Thyroid gland (tissue), 4 donors: Measurements from ENCODE around the gene FERMT1. TPM values are rescaled to one million over a fixed set of nuclear protein-coding genes. Genes with fewer than 3 reads are reported as not detected.

Source experiments
- DNase-seq, 2 donors: peaks; one replicate each; pipeline ENCODE4 v3.0.0-alpha.2; 2019
- H3K27ac ChIP-seq, 3 donors: fragments of 200-600 bp; sonication (generic); 1 replicate in 2 of 3; 2 replicates in 1 of 3; pipeline ENCODE4 v1.5.1; 2016 to 2019; ENCODE audit warnings: mild to moderate bottlenecking in 1 of 3, moderate library complexity in 1 of 3
- H3K27me3 ChIP-seq: fragments of 200-600 bp; sonication (generic); one replicate; pipeline ENCODE4 v1.5.1; 2019
- H3K36me3 ChIP-seq, 2 donors: fragments of 200-600 bp; sonication (generic); one replicate each; pipeline ENCODE4 v1.5.1; 2016 to 2019
- H3K4me1 ChIP-seq, 2 donors: fragments of 200-600 bp; sonication (generic); one replicate each; pipeline ENCODE4 v1.5.1; 2017 to 2019
- H3K4me3 ChIP-seq, 3 donors: fragments of 200-600 bp; sonication (generic); replicated peaks in 1 of 3; 1 replicate in 2 of 3; 2 replicates in 1 of 3; pipeline ENCODE4 v1.5.1; 2016; ENCODE audit warnings: mild to moderate bottlenecking in 1 of 3
- H3K9me3 ChIP-seq: fragments of 200-600 bp; sonication (generic); one replicate; pipeline ENCODE4 v1.5.1; 2017
- CTCF ChIP-seq, 6 experiments: fragments of 200-600 bp in 3 of 6; fragments of 450-650 bp in 3 of 6; sonication (generic) in 3 of 6; IDR thresholded peaks; one replicate each; pipeline ENCODE4 v1.5.1; 2016 to 2019; ENCODE audit warnings: antibody characterized with exemption in 6 of 6, mild to moderate bottlenecking in 2 of 6, inconsistent platforms in 1 of 6, moderate library complexity in 1 of 6
- POLR2A ChIP-seq, 2 donors: fragments of 450-650 bp; IDR thresholded peaks; one replicate each; pipeline ENCODE4 v1.6.1; 2017; ENCODE audit warnings: antibody characterized with exemption in 2 of 2, mild to moderate bottlenecking in 2 of 2, moderate library complexity in 1 of 2
- WGBS, 2 donors: methylation state at CpG; one replicate each; pipeline ENCODE4 v1.1.5; 2017; 5-methylcytosine and 5-hydroxymethylcytosine counted together
- intact Hi-C: fragments of 100-400 bp; cut with DNase I; formaldehyde crosslinking; loops from one replicate; pipeline ENCODE4 v1.15.1; 2023
- total RNA-seq, 4 donors: library from RNA; depleted of rRNA; stranded (reverse); fragments of >200 nt; gene quantifications; one replicate each; pipeline ENCODE4 v1.2.3, GENCODE V29; 2016

FERMT1 gene
- total RNA-seq, 4 donors from 2014 or later = 6.6 to 11.6 (median 7.5) TPM

DNA sequence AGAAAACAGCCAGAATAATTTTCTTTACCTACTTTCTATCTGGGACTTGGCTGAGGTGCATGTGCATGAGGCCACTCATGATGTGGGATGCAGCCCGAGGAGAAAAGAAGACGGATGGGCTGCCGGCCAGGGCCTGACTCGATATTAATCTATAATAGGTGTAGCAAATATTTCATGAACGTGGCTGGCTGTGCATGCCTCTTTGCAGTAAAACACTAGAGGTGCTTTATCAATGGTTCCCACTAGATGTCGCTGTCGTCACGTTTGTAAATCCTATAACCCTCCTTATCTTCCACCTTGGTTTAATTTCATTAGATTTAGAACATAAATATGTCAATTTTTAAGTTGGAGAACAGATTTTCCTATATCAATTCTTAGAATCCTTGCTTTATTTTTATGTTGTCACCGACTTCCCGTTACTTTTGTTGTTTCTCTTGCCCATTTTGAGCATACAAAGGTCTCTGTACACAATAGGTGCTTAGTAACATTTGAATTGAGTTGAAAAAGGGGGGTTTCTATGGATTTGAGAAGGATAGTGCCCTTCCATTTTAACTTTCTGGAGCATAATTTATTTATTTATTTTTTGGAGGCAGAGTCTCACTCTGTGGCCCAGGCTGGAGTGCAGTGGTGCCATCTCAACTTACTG is 19.6 kb upstream of the FERMT1 start:
- 1 to 2% methylated on average over 10 of the region's 10 CpGs for WGBS, 2 donors
- Histone ChIP-seq H3K36me3 (no peaks in the 10 kb centered on the region), H3K27ac (no peak overlapping the region), H3K4me3 (no peak overlapping the region), H3K27me3 (no peaks in the 10 kb centered on the region), H3K9me3 (no peaks in the 10 kb centered on the region), H3K4me1 (no peaks in the 10 kb centered on the region)
- intact Hi-C loops = no loop called here
- TF ChIP-seq CTCF (IDR thresholded peaks at IDR 0.05) = peak; percentile 56 to 86 (median 81)
- no peak for TF ChIP-seq POLR2A (IDR thresholded peaks at IDR 0.05)
- DNase-seq = peak; percentile 54 to 62

GRCh38 chr20:6140947-6141346 is 18.1 kb upstream of the FERMT1 start:
- H3K4me3 ChIP-seq = no peak overlapping the region
- H3K27ac ChIP-seq = no peak overlapping the region
- H3K9me3 ChIP-seq = no peaks in the 10 kb centered on the region
- TF ChIP-seq POLR2A (IDR thresholded peaks at IDR 0.05) (no peak), CTCF (IDR thresholded peaks at IDR 0.05) (no peak)
- 64 to 85% methylated on average over 3 of the region's 3 CpGs for WGBS, 2 donors
- no peaks in the 10 kb centered on the region for H3K4me1 ChIP-seq
- intact Hi-C loops = no loop called here
- H3K36me3 ChIP-seq = no peaks in the 10 kb centered on the region
- no peaks in the 10 kb centered on the region for H3K27me3 ChIP-seq
- DNase-seq = no peak

- Histone ChIP-seq H3K27me3 (no peaks in the 10 kb centered on the region), H3K36me3 (no peaks in the 10 kb centered on the region), H3K9me3 (no peaks in the 10 kb centered on the region), H3K4me3 (no peak overlapping the region), H3K27ac (peak overlapping the region in 1 of 3 donors; percentile 38), H3K4me1 (peaks cover 19 to 27% of the 10 kb centered on the region in 2 donors)
- intact Hi-C loops = no loop called here
- no peak for TF ChIP-seq POLR2A (IDR thresholded peaks at IDR 0.05)
- TF ChIP-seq CTCF (IDR thresholded peaks at IDR 0.05) = no peak
- 67 to 89% methylated on average over 8 of the region's 8 CpGs for WGBS, 2 donors
- DNase-seq = no peak
Observed at GRCh38 chr20:6135347-6135746, 12.5 kb upstream of the FERMT1 start.

GRCh38 chr20:6134592-6134991 is 11.8 kb upstream of the FERMT1 start:
- 24 to 29% methylated on average over 7 to 8 of the region's 8 CpGs for WGBS, 2 donors
- peaks cover 19 to 27% of the 10 kb centered on the region in 2 donors for H3K4me1 ChIP-seq
- peak; percentile 83 to 87 for DNase-seq

More at GRCh38 chr20:6134592-6134991, 11.8 kb upstream of the FERMT1 start:
- Histone ChIP-seq H3K36me3 (no peaks in the 10 kb centered on the region), H3K27ac (peak overlapping the region; percentile 38 to 50 (median 38)), H3K9me3 (no peaks in the 10 kb centered on the region), H3K27me3 (no peaks in the 10 kb centered on the region), H3K4me3 (no peak overlapping the region)
- no peak for TF ChIP-seq CTCF (IDR thresholded peaks at IDR 0.05)
- TF ChIP-seq POLR2A (IDR thresholded peaks at IDR 0.05) = no peak
- intact Hi-C loops = no loop called here
